Lung (tissue), 12 donors: ENCODE measurements around the gene DIP2C. TPM values are rescaled to one million over a fixed set of nuclear protein-coding genes. Genes with fewer than 3 reads are reported as not detected.

ENCODE experiments used
- ATAC-seq: fragments of 200-7000 bp; cut with Tn5 transposase; one replicate; pipeline ENCODE4 v1.9.1; 2020; ENCODE audit warnings: moderate number of reproducible peaks; ENCODE audit not compliant: insufficient read depth, low FRiP score
- DNase-seq, 3 donors: peaks; one replicate each; pipeline ENCODE4 v3.0.0-alpha.2; 2013 to 2017
- H3K27ac ChIP-seq, 2 donors: one replicate each; pipeline ENCODE4 v1.5.1; 2013; ENCODE audit warnings: mild to moderate bottlenecking in 2 of 2, moderate library complexity in 2 of 2, control low read depth in 1 of 2, inconsistent platforms in 1 of 2, low read depth in 1 of 2, low read length in 1 of 2
- H3K27me3 ChIP-seq, 3 donors: one replicate each; pipeline ENCODE4 v1.5.1; 2013; ENCODE audit warnings: low read length in 2 of 3; ENCODE audit not compliant: control insufficient read depth in 3 of 3, insufficient read depth in 3 of 3
- H3K36me3 ChIP-seq, 4 donors: one replicate each; pipeline ENCODE4 v1.5.1; 2013; ENCODE audit warnings: low read length in 4 of 4, mild to moderate bottlenecking in 1 of 4, moderate library complexity in 1 of 4; ENCODE audit not compliant: control insufficient read depth in 4 of 4, insufficient read depth in 4 of 4
- H3K4me1 ChIP-seq, 5 donors: one replicate each; pipeline ENCODE4 v1.5.1; 2013; ENCODE audit warnings: low read length in 5 of 5, mild to moderate bottlenecking in 2 of 5, moderate library complexity in 1 of 5; ENCODE audit not compliant: control insufficient read depth in 5 of 5, insufficient read depth in 5 of 5
- H3K4me3 ChIP-seq: one replicate; pipeline ENCODE4 v1.5.1; 2013; ENCODE audit warnings: mild to moderate bottlenecking, control low read depth, moderate library complexity
- H3K9ac ChIP-seq, 2 donors: one replicate each; pipeline ENCODE4 v1.5.1; 2013; ENCODE audit warnings: low read length in 2 of 2, control low read depth in 1 of 2; ENCODE audit not compliant: insufficient read depth in 1 of 2
- H3K9me3 ChIP-seq, 4 donors: one replicate each; pipeline ENCODE4 v1.5.1; 2013; ENCODE audit warnings: low read length in 3 of 4, mild to moderate bottlenecking in 1 of 4, moderate library complexity in 1 of 4; ENCODE audit not compliant: control insufficient read depth in 4 of 4, insufficient read depth in 3 of 4
- WGBS, 2 donors: extraction: QIAGEN DNeasy Blood & Tissue Kit; methylation state at CpG; one replicate each; pipeline ENCODE4 v1.1.7; 2013; 5-methylcytosine and 5-hydroxymethylcytosine counted together
- polyA plus RNA-seq, 2 donors: library from polyadenylated mRNA; stranded (reverse); fragments of 200-250 nt; gene quantifications; one replicate each; pipeline ENCODE4 v1.2.1, GENCODE V29; 2013
- total RNA-seq, 2 donors: library from RNA; depleted of rRNA in 1 of 2; stranded (reverse); fragments of >200 nt in 1 of 2; gene quantifications; one replicate each; pipeline ENCODE4 v1.2.1, GENCODE V29; 2014 to 2021
- TF ChIP-seq, protein P1 (sequence below): IDR thresholded peaks from 2 replicates; pipeline ENCODE4 v1.5.1; 2012; ENCODE audit warnings: mild to moderate bottlenecking; ENCODE audit errors: control extremely low read depth, extremely low read depth
- donor health status: control.
- donor health status: control.
- donor health status: Bipolar disorder and iron deficiency.
- donor health status: healthy.
- donor health status: DM: yes; HTN: yes; CAD: no.

Gene DIP2C
- total and polyA plus RNA-seq, 4 donors: 3.6 to 20.0 (median 9.5) TPM

DNA sequence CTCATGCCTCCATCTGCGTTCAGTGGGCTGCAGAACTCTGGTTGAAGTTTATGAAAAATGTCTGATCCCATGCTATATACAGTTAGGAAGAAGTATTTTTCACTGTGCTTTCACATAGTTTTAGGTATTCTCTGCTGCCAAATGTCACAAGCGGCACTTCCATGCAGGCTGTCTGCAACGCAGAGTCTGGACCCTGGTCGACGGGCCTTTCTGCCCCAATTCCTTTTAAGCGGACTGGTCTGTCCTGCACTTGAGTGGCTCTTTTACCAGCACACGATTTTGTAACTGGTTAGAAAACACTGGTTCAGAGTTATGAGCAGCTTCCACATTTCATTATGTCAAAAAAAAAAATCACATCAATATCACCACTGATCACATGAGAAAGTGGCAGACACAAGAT is 143.0 kb downstream of the DIP2C start:
- H3K27ac ChIP-seq: peak overlapping the region in 1 of 2 donors; percentile 77
- no peaks in the 10 kb centered on the region for H3K9me3 ChIP-seq
- DNase-seq (no peak), ATAC-seq (no peak)
- 71 to 78% methylated on average over 7 of the region's 7 CpGs for WGBS, 2 donors
- no peaks in the 10 kb centered on the region for H3K27me3 ChIP-seq
- TF ChIP-seq, protein P1, sequence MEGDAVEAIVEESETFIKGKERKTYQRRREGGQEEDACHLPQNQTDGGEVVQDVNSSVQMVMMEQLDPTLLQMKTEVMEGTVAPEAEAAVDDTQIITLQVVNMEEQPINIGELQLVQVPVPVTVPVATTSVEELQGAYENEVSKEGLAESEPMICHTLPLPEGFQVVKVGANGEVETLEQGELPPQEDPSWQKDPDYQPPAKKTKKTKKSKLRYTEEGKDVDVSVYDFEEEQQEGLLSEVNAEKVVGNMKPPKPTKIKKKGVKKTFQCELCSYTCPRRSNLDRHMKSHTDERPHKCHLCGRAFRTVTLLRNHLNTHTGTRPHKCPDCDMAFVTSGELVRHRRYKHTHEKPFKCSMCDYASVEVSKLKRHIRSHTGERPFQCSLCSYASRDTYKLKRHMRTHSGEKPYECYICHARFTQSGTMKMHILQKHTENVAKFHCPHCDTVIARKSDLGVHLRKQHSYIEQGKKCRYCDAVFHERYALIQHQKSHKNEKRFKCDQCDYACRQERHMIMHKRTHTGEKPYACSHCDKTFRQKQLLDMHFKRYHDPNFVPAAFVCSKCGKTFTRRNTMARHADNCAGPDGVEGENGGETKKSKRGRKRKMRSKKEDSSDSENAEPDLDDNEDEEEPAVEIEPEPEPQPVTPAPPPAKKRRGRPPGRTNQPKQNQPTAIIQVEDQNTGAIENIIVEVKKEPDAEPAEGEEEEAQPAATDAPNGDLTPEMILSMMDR: no peak
- H3K9ac ChIP-seq: no peak overlapping the region
- H3K36me3 ChIP-seq: no peaks in the 10 kb centered on the region
- no peak overlapping the region for H3K4me3 ChIP-seq
- peaks cover 3 to 24% (median 16%) of the 10 kb centered on the region in 5 donors for H3K4me1 ChIP-seq

DNA sequence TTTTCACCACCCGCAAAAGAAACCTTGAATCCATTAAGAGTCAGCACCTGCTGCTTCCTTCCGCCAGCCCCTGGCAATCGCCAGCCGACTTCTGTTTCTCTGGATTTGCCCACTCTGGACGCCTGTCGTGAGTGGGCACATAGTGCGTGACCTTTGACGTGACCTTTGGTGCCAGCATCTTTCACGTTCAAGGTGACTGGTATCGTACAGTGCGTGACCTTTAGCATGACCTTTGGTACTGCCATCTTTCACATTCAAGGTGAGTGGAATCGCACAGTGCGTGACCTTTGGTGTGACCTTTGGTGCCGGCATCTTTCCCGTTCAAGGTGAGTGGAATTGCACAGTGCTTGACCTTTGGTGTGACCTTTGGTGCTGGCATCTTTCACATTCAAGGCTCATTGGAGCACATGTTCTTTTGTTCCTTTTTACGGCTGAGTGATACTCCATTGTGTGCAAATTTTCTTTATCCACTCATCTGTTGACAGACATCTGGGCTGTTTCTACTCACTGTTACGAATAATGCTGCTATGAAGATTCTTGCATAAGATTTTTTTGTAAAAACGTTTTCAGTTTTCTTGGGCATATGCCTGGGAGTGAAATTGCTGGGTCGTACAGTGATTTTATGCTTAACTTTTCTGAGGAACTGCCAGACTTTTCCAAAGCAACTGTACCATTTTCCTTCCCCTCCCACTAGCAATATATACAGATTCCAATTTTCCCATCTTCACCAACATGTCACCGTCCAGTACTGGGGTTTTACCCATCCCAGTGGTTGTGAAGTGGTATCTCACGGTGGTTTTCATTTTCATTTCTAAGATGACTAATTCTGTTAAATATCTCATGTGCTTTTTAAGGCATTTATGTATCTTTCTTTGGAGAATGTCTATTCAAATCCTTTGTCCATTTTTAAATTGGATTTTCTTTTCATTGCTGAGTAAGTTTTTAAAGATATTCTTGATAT is 145.3 kb downstream of the DIP2C start:
- Histone ChIP-seq H3K9ac (no peak overlapping the region), H3K9me3 (no peaks in the 10 kb centered on the region), H3K36me3 (no peaks in the 10 kb centered on the region), H3K27ac (no peak overlapping the region), H3K4me1 (peaks cover 3 to 22% (median 17%) of the 10 kb centered on the region in 5 donors), H3K27me3 (no peaks in the 10 kb centered on the region), H3K4me3 (no peak overlapping the region)
- DNase-seq (no peak), ATAC-seq (no peak)
- TF ChIP-seq, protein P1: no peak
- WGBS, 2 donors: 90 to 93% methylated on average over 21 of the region's 21 CpGs

DNA sequence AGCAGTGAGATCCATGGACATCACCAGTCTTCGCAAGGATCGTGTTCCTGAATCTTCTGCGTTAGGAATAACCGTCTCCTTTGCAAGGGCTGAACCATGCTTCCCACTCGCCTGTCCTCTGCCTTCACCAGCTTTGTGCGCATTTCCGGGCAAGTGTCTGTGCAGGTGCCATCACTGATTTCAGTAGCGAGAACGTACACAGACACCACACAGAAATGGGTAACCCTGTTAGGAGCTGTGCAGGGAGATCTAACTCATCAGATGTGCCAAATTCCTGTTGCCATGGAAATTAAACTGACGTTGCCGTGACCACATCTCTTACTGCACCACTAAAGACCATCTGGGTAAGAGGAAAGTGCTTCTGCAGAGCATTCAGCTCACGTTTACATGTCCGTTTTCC is 146.3 kb downstream of the DIP2C start:
- 94 to 95% methylated on average over 13 of the region's 13 CpGs for WGBS, 2 donors
- no peak overlapping the region for H3K4me3 ChIP-seq
- H3K27me3 ChIP-seq: no peaks in the 10 kb centered on the region
- no peak overlapping the region for H3K9ac ChIP-seq
- no peaks in the 10 kb centered on the region for H3K9me3 ChIP-seq
- no peak overlapping the region for H3K27ac ChIP-seq
- DNase-seq: peak in 1 of 3 donors; percentile 37
- TF ChIP-seq, protein P1: no peak
- H3K36me3 ChIP-seq: no peaks in the 10 kb centered on the region
- peaks cover 3 to 20% (median 16%) of the 10 kb centered on the region in 5 donors for H3K4me1 ChIP-seq
- no peak for ATAC-seq
